ENCODE measurements around the gene NKAIN1. TPM values are rescaled to one million over a fixed set of nuclear protein-coding genes. Genes with fewer than 3 reads are reported as not detected.
"Not testable (repeated sequence)": the region's sequence is repeated elsewhere in the genome, so short reads cannot be mapped to it uniquely, and the experiment has no call there.

NKAIN1 gene
- total RNA-seq, 1 donor from 2014 or later: 263 TPM

DNA sequence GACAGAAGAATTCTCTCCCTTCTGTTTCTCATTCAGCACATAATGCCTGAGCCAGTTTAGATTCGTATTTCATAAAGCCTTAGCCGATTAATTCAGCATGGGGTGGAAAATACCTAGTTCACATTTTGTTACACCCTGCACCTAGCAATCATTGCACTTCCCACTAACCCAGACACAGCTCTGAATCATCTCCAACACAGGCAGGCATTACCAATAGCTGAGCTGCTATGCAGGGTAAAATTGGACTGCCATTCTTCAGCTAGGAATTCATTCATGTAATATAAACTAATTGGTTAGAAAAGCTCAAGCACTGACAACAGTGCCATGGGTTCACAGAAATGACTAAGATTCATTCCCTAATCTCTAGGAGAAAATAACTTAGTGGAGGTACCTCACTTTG is 26.9 kb upstream of the NKAIN1 start:
- H3K36me3 Mint-ChIP-seq (ENCODE audit: unreplicated experiment): no peaks in the 10 kb centered on the region
- peaks cover 3% of the 10 kb centered on the region for H3K9me3 Mint-ChIP-seq (ENCODE audit: unreplicated experiment)
- peaks cover 2% of the 10 kb centered on the region for H3K4me1 Mint-ChIP-seq (ENCODE audit: low read depth, unreplicated experiment)
- no peak overlapping the region for H3K27ac Mint-ChIP-seq (ENCODE audit: unreplicated experiment)
- TF ChIP-seq CTCF (IDR thresholded peaks at IDR 0.05; ENCODE audit: partially characterized antibody, unreplicated experiment): no peak
- no peak overlapping the region for H3K4me3 Mint-ChIP-seq (ENCODE audit: unreplicated experiment)
- no peaks in the 10 kb centered on the region for H3K27me3 Mint-ChIP-seq (ENCODE audit: unreplicated experiment)
- no peak for DNase-seq

DNA sequence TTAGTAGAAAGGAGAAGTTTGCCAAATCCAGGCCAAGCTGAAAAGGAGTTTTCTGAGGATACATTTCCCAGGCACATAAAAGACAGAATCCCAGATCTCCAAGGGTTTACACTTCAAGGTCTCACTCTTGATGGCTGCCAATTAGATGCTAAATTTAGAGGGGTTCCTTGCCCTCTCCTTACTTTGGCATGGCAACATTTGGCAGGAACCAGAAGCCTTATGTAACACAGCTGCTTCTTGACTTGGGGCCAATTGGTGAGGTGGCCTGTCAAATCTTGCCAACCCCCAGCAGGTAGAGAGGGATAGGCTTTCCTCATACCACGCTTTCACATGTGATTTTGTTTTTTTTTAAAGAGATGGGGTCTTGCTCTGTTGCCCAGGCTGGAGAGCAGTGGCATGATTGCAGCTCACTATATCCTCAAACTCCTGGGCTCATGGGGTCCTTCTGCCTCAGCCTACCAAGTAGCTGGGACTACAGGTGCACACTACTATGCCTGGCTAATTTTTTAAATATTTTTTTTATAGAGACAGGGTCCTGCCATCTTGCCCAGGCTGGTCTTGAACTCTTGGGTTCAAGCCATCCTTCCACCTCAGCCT is 25.2 kb upstream of the NKAIN1 start:
- Mint-ChIP-seq H3K4me1 (ENCODE audit: low read depth, unreplicated experiment) (peaks cover 2% of the 10 kb centered on the region), H3K36me3 (ENCODE audit: unreplicated experiment) (no peaks in the 10 kb centered on the region), H3K9me3 (ENCODE audit: unreplicated experiment) (peaks cover 3% of the 10 kb centered on the region), H3K27me3 (ENCODE audit: unreplicated experiment) (no peaks in the 10 kb centered on the region), H3K27ac (ENCODE audit: unreplicated experiment) (no peak overlapping the region), H3K4me3 (ENCODE audit: unreplicated experiment) (no peak overlapping the region)
- TF ChIP-seq CTCF (IDR thresholded peaks at IDR 0.05; ENCODE audit: partially characterized antibody, unreplicated experiment): no peak
- no peak for DNase-seq

GRCh38 chr1:31263408-31263807 is 23.7 kb upstream of the NKAIN1 start:
- H3K27ac Mint-ChIP-seq (ENCODE audit: unreplicated experiment): no peak overlapping the region
- TF ChIP-seq CTCF (IDR thresholded peaks at IDR 0.05; ENCODE audit: partially characterized antibody, unreplicated experiment): no peak

DNA sequence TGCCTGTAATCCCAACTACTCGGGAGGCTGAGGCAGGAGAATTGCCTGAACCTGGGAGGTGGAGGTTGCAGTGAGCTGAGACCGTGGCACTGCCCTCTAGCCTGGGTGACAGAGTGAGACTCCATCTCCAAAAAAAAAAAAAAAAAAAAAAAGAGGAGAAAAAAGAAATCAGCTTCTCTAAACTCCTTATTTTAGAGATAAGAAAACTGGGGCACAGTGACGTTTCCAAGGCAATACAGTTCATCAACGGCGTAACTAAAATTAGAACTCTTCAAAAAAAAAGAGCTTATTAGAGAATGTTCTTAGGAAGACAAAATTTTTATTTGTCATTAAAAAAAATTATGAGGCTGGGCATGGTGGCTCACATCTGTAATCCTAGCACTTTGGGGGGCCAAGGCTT is 22.7 kb upstream of the NKAIN1 start:
- DNase-seq; H3K27me3 Mint-ChIP-seq (ENCODE audit: unreplicated experiment); H3K4me1 Mint-ChIP-seq (ENCODE audit: low read depth, unreplicated experiment); H3K36me3 Mint-ChIP-seq (ENCODE audit: unreplicated experiment); H3K9me3 Mint-ChIP-seq (ENCODE audit: unreplicated experiment); H3K4me3 Mint-ChIP-seq (ENCODE audit: unreplicated experiment); H3K27ac Mint-ChIP-seq (ENCODE audit: unreplicated experiment): not testable (repeated sequence)

More at GRCh38 chr1:31263408-31263807, 23.7 kb upstream of the NKAIN1 start:
- no peaks in the 10 kb centered on the region for H3K36me3 Mint-ChIP-seq (ENCODE audit: unreplicated experiment)
- no peak for DNase-seq
- no peaks in the 10 kb centered on the region for H3K27me3 Mint-ChIP-seq (ENCODE audit: unreplicated experiment)
- H3K4me3 Mint-ChIP-seq (ENCODE audit: unreplicated experiment): no peak overlapping the region
- peaks cover 3% of the 10 kb centered on the region for H3K9me3 Mint-ChIP-seq (ENCODE audit: unreplicated experiment)
- H3K4me1 Mint-ChIP-seq (ENCODE audit: low read depth, unreplicated experiment): peaks cover 2% of the 10 kb centered on the region

GRCh38 chr1:31261916-31262315 is 22.2 kb upstream of the NKAIN1 start:
- no peak overlapping the region for H3K4me3 Mint-ChIP-seq (ENCODE audit: unreplicated experiment)
- no peak for DNase-seq
- peaks cover 4% of the 10 kb centered on the region for H3K36me3 Mint-ChIP-seq (ENCODE audit: unreplicated experiment)
- no peaks in the 10 kb centered on the region for H3K27me3 Mint-ChIP-seq (ENCODE audit: unreplicated experiment)
- no peak for TF ChIP-seq CTCF (IDR thresholded peaks at IDR 0.05; ENCODE audit: partially characterized antibody, unreplicated experiment)
- peaks cover 2% of the 10 kb centered on the region for H3K4me1 Mint-ChIP-seq (ENCODE audit: low read depth, unreplicated experiment)
- peaks cover 3% of the 10 kb centered on the region for H3K9me3 Mint-ChIP-seq (ENCODE audit: unreplicated experiment)
- H3K27ac Mint-ChIP-seq (ENCODE audit: unreplicated experiment): no peak overlapping the region
